Measurements from ENCODE around the gene FERMT2. TPM values are rescaled to one million over a fixed set of nuclear protein-coding genes. Genes with fewer than 3 reads are reported as not detected.

The FERMT2 gene
- total RNA-seq, 6 donors from 2014 or later = 34.6 to 121 (median 72.3) TPM

- Histone ChIP-seq H3K27ac (no peak overlapping the region), H3K4me3 (no peak overlapping the region), H3K27me3 (no peaks in the 10 kb centered on the region), H3K36me3 (peaks cover under 1 to 31% (median 6%) of the 10 kb centered on the region in 4 donors), H3K9me3 (no peaks in the 10 kb centered on the region), H3K4me1 (peaks cover 0 to 9% (median 0%) of the 10 kb centered on the region in 4 donors)
- no peak for DNase-seq
- WGBS, 2 donors = 93 to 95% methylated on average over 6 of the region's 6 CpGs
- no peak for TF ChIP-seq EP300 (IDR thresholded peaks at IDR 0.05)
- TF ChIP-seq, protein P1, sequence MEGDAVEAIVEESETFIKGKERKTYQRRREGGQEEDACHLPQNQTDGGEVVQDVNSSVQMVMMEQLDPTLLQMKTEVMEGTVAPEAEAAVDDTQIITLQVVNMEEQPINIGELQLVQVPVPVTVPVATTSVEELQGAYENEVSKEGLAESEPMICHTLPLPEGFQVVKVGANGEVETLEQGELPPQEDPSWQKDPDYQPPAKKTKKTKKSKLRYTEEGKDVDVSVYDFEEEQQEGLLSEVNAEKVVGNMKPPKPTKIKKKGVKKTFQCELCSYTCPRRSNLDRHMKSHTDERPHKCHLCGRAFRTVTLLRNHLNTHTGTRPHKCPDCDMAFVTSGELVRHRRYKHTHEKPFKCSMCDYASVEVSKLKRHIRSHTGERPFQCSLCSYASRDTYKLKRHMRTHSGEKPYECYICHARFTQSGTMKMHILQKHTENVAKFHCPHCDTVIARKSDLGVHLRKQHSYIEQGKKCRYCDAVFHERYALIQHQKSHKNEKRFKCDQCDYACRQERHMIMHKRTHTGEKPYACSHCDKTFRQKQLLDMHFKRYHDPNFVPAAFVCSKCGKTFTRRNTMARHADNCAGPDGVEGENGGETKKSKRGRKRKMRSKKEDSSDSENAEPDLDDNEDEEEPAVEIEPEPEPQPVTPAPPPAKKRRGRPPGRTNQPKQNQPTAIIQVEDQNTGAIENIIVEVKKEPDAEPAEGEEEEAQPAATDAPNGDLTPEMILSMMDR (IDR thresholded peaks at IDR 0.05) = no peak
- ATAC-seq (ENCODE audit: low FRiP score in 2 of 2) = no peak
Observed at GRCh38 chr14:52882824-52883223, 68.0 kb downstream of the FERMT2 start.

DNA sequence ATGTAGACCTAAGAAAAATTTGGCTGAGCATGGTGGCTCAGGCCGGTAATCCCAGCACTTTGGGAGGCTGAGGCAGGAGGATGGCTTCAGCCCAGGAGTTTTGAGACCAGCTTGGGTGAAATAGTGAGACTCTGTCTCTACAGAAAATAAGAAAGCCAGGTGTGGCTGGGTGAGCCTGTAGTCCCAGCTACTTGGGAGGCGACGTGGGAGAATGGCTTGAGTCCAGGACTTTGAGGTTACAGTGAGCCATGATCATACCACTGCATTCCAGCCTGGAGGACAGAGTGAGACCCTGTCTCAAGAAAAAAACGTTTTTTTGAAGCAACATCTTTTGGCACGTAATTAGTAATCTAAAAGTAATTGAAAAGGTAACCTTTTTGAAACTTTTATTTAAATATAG is 70.9 kb downstream of the FERMT2 start:
- TF ChIP-seq EP300 (IDR thresholded peaks at IDR 0.05) (no peak), POLR2A (IDR thresholded peaks at IDR 0.05) (no peak), POLR2AphosphoS5 (IDR thresholded peaks at IDR 0.05) (no peak)
- TF ChIP-seq, protein P1 (IDR thresholded peaks at IDR 0.05) = no peak
- DNase-seq = no peak
- ATAC-seq (ENCODE audit: low FRiP score in 2 of 2) = peak in 1 of 2 donors; percentile 50
- 86 to 88% methylated on average over 5 of the region's 5 CpGs for WGBS, 2 donors
- H3K27ac ChIP-seq = peak overlapping the region in 1 of 4 donors; percentile 15
- H3K27me3 ChIP-seq = no peaks in the 10 kb centered on the region
- H3K36me3 ChIP-seq = peaks cover 3 to 56% (median 7%) of the 10 kb centered on the region in 4 donors
- H3K4me1 ChIP-seq = peaks cover 0 to 15% (median 1%) of the 10 kb centered on the region in 4 donors
- no peaks in the 10 kb centered on the region for H3K9me3 ChIP-seq
- no peak overlapping the region for H3K4me3 ChIP-seq

DNA sequence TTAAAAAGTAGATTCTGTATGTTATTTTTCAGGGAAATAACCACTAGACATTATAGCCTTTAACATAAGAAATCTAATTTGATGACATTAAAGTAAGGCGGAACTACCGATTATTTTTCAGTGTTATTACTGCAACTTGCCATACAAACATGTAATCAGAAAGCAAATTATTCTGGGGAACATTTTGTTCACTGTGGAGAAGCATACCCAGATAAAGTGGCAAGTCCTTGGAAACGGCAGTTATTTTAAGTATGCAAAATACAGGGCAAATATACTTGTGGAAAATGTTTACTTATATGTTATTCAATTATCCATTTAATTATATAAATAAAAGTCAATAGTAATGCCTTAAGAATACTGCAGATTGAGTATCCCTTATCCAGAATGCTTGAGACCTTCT is 71.9 kb downstream of the FERMT2 start:
- TF ChIP-seq POLR2AphosphoS5 (IDR thresholded peaks at IDR 0.05) (no peak), EP300 (IDR thresholded peaks at IDR 0.05) (no peak), POLR2A (IDR thresholded peaks at IDR 0.05) (no peak)
- TF ChIP-seq, protein P1 (IDR thresholded peaks at IDR 0.05) = no peak
- ATAC-seq (ENCODE audit: low FRiP score in 2 of 2) (no peak), DNase-seq (no peak)
- Histone ChIP-seq H3K27me3 (no peaks in the 10 kb centered on the region), H3K4me1 (peaks cover 0 to 15% (median 1%) of the 10 kb centered on the region in 4 donors), H3K36me3 (peaks cover 4 to 64% (median 8%) of the 10 kb centered on the region in 4 donors), H3K4me3 (no peak overlapping the region), H3K27ac (no peak overlapping the region), H3K9me3 (no peaks in the 10 kb centered on the region)
- 87 to 94% methylated on average over 3 of the region's 3 CpGs for WGBS, 2 donors

- no peak overlapping the region for H3K4me3 ChIP-seq
- H3K9me3 ChIP-seq = no peaks in the 10 kb centered on the region
- 31 to 44% methylated on average over 2 to 3 of the region's 3 CpGs for WGBS, 2 donors
- no peaks in the 10 kb centered on the region for H3K27me3 ChIP-seq
- peak overlapping the region in 1 of 4 donors; percentile 55 for H3K27ac ChIP-seq
- peaks cover 5 to 64% (median 8%) of the 10 kb centered on the region in 4 donors for H3K36me3 ChIP-seq
- DNase-seq (no peak), ATAC-seq (ENCODE audit: low FRiP score in 2 of 2) (no peak)
- no peak for TF ChIP-seq EP300 (IDR thresholded peaks at IDR 0.05)
- TF ChIP-seq POLR2A (IDR thresholded peaks at IDR 0.05) = no peak
- TF ChIP-seq, protein P1 (IDR thresholded peaks at IDR 0.05) = no peak
- TF ChIP-seq POLR2AphosphoS5 (IDR thresholded peaks at IDR 0.05) = no peak
- H3K4me1 ChIP-seq = peaks cover 0 to 18% (median 1%) of the 10 kb centered on the region in 4 donors
Observed at GRCh38 chr14:52878469-52878868, 72.4 kb downstream of the FERMT2 start.

GRCh38 chr14:52877628-52878027 is 73.2 kb downstream of the FERMT2 start:
- Histone ChIP-seq H3K27me3 (no peaks in the 10 kb centered on the region), H3K4me3 (no peak overlapping the region), H3K9me3 (no peaks in the 10 kb centered on the region), H3K4me1 (peaks cover 0 to 19% (median 1%) of the 10 kb centered on the region in 4 donors), H3K36me3 (peaks cover 10 to 70% (median 14%) of the 10 kb centered on the region in 4 donors), H3K27ac (peak overlapping the region in 1 of 4 donors; percentile 55)
- ATAC-seq (ENCODE audit: low FRiP score in 2 of 2) (no peak), DNase-seq (no peak)
- TF ChIP-seq POLR2A (IDR thresholded peaks at IDR 0.05) = no peak
- TF ChIP-seq POLR2AphosphoS5 (IDR thresholded peaks at IDR 0.05) = no peak
- TF ChIP-seq EP300 (IDR thresholded peaks at IDR 0.05) = no peak
- TF ChIP-seq, protein P1 (IDR thresholded peaks at IDR 0.05) = no peak
- WGBS, 2 donors = 40 to 48% methylated on average over 2 of the region's 2 CpGs
